Measurements from ENCODE around the gene GLIS2.

GLIS2 gene

DNA sequence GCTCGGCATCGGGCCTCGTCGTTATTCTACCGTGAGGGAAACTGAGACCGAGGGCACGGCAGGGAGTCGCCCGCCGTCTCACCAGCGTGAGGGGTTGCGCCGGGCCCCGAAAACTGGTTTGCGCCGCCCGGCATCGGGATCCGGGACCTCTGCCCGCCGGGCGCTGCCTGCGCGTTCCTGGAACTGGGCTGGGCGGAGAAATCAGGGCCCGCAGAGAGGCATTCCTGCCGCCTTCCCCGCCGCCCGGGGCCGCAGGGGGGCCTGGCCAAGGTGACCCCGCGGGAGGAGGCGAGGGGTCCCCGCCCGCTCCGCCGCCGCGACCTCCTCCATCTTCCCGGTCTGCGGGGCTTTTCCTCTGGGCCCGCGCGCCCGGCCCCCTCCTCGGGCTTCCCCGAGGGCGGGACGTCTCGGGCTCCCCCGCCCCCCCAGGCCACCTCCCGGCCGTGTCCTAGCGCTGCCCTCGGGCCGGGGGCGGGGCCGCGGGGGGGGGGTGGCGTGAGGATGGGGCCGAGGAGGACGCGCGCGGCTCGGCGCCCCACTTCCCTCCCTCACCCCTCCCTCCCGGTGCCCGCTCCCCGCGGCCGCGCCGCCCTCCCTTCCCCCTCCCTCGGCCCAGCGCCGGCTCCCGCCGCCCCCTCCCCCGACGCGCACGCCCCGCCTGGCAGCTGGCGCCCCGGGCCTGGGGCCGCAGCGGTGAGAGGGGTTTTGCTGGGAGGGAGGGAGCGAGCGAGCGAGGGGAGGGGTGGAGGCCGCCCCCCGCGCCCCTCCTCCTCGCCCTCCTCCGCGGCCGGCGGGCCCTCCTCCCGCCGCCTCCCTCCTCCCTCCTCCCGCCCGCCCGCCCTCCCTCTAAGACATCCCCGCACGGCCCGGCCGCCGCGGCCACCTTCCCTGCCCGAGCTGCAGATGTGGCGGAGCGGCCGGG is at the start of gene GLIS2:
Gene GLIS2 (plus strand): TSS at position 882 of the 922 bp plus-strand sequence. CDS start 16,214 bp downstream, outside the sequence.
- DNase-seq, result peak; percentile 44 to 68

DNA sequence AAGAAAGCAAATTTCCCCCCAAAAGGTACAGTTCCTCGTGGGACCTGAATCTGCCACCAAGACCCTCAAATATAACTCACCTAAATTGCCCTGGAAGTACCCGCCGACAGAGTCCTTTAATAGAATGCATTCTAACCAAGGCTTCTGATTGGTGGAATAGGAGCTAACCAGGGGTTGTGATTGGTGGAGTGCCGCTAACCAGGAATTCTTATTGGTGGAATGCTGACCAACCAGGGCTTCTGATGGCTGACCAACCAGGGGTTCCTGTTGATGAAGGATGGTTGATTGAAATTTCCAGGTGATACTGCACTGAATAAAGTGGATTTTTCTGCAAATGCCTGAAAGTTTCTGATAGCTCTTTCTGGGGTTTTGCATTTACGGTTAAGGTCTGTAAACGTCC is 49.5 kb upstream of the GLIS2 start:
- peak; percentile 48 to 68 for DNase-seq

DNA sequence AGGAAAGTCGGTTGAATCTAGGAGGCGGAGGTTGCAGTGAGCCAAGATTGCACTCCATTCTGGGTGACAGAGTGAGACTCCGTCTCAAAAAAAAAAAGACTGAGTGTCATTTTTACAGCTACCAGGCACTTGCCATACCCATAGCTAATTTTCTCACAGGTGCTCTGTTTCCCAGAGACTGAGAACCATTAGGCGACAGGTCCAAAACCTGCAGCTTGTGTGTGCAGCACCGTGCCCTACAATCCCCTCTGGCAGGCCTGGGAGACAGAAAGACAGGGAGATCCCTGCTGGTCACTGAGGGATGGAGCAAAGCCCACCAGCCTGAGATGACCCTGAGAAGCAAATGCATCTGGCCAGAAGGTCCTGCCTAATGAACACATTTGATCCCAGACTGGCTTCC is 45.8 kb upstream of the GLIS2 start:
- no peak for DNase-seq

DNA sequence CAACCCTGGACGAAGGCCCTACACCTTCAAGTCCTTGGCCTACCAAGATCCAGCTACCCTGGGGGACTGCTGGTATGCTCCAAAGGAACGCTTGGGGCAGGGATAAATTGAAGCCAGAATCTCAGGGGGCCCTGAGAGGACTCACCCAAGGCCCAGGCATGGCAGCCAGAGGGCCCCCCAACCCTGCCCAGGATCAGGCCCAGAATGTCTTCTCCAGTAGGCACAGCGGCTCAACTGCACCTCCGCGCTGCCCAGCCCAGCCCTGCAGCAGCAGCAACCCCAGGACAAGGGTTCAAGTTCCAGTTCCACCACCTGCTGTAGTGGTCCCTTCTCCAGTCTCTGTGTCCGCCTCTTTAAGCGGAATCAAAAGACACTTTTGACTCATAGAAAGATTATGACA is 45.3 kb upstream of the GLIS2 start:
- DNase-seq, result no peak

DNA sequence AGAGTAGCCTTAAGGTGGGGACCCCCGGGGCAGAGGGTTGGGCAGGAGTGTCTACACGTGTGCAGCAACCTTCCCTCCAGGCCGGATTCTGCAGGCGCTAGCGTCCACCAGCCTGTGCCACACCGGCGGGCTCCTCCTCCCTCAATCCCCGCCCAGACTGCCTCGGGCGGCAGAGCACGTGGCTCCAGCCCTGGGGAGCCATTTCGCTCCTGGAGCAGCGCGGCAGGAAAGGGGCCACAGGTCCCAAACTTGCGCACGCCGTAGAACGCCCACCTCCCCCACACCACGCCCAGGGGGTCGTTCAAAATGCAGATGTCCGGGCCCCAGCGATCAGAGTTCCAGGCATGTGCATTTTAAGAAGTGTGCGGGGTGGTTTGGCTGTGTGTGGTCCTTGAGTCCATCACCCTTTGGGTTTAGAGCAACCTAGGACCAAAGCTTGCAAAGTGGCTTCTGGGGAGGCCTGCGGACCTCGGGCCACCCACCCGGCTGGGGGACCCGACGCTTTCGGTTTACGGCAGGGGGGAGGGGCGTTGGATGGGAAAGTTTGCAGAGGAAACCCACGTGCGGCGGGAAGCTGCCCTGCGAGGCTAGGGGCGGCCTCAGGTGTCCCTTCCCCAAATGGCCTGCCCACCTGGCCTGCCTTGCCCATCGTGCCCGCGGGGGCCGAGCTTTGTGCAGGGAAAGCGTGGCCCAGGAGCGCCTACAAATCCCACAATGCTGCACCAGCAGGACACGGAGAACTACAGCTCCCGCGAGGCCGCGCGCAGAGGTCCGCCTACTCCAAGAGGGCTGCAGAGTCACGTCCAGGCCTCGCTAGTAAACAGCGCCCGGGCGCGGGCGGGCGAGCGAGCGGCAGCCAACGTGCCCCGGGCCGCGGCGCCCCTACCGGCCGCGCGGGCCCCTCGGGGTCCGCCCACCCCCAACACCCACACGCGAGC is 44.4 kb upstream of the GLIS2 start:
- DNase-seq, result peak; percentile 91 to 96

DNA sequence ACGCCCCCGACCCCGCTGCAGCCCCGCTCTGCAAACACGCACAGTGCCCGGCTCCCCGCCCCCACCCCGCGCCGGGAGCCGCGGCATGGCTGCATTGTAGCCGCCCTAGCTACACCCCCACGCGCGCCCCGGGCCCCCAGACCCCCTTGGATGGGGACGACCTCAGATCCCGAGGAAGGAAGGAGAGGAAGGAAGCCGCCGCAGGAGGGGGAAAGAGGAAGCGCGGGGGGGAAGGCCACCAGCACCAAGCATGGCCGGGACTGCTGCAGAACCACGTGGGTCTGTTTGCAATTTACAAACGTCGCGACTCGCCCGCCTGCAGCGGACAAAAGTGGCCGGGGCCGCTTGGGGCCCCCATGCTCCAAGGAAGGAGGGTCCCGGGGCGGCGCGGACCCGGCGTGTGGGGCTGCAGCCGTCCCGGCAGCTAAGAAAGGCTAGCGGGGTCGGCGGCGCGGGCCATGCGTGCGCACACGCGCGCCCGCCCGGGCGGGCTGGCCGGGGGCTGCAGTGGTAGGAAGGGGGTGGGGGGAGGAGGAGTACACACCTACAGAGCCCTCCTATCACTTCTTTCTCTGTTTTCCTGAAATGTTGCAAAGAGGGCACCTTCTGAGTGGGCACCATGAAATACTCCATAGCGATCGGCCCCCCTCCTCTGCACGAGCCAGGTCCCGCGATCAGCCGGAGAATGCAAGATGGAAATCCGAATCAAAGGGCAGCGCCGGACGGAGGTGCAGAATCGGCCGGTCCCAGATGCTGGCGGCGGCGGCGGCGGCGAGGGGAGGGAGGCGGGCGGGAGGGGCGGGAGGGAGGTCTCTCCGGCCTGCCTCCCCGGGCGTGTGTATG is 43.5 kb upstream of the GLIS2 start:
- peak; percentile 71 to 73 for DNase-seq

DNA sequence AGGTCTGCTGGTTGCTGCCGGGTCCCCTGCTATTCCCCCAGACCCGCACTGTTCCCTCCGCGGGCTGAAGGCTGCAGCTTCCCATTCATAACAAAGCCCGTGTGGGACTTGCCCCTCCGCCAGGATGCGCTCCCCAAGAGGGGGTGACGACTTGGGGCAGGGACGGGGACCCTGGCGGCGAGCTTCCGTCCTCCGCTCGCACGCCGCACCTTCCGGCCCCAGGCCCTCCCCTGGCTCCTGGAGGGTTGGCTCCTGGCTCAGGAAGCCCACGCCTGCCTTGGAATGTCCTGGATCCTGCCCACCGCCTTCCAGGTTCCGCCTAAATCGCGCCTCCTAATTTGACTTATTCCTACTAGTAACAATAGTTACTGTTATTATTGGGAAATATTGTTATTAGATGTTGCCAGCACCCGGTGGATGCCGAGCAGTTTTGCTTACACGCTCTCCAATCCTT is 42.0 kb upstream of the GLIS2 start:
- no peak for DNase-seq

DNA sequence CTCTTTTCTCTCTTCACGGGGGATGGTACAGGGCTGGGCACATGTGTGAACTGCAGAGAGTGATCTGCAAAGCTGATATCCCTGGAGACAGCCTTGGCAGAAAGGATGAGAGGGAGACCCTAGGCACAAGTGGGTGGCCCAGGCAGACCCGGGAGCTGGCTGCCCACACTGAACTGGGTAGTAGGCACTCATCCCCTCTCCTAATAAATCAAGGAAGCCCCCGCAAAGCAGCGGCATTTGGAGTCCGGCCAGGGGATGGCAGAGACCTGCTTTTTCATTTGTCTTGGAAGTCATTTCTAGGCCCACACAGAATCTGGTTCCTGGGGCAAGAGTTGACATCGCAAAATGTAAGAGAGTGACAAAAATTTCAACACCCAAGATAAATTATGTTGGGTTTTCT is 40.0 kb upstream of the GLIS2 start:
- DNase-seq, result no peak

DNA sequence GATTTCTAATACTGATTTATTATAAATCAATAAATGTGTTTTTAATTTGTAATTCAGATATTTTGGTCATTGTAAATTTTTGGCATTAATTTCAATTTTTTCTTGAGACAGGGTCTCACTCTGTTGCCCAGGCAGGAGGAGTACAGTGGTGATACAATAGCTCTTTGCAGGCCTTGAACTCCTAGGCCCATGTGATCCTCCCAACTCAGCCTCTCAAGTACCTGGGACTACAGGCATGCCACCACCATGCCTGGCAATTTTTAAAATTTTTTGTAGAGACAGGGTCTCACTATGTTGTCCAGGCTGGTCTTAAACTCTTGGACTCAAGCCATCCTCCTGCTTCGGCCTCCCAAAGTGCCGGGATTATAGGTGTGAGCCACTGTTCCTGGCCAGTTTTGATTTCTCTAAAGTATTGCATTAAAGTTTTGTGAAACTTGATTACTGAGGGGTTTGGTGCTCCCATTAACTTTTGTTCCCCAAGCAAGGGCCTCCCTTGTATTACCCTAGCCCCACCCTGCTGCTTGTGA is 37.8 kb upstream of the GLIS2 start:
- DNase-seq, result no peak

DNA sequence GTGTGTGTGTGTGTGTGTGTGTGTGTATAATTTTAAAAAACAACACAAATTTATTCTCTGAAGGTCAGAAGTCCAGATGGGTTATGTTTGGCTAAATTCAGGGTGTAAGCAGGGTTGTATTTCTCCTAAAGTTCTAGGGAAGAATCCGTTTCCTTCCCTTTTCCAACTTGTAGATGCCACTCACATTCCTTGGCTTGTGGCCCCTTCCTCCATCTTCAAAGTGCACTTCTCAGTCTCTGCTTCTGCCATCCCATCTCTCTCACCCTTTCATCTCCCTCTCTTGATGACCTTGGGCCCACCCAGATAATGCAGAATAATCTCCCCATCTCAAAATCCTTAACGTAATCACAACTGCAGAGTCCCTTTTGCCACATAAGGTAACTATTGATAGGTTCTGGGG is 35.2 kb upstream of the GLIS2 start:
- no peak for DNase-seq

DNA sequence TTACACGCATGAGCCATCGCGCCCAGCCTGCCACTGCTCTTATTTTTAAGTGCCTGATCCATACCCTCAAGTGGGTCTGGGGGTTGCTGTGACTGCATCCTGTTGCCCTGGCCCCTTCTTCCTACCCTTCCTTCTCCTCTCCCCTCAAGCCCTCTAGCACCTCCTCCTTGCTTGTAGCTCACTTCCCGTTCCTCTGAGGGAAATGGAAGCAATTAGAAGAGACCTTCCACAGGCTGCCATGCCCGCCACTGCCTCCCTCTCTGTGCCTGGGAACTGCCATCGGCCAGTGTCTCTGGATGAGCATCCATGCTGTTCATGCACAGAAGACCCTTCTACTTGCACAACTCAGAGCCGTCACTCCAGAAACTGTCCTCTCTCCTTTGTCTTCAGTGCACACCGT is 32.4 kb upstream of the GLIS2 start:
- no peak for DNase-seq

DNA sequence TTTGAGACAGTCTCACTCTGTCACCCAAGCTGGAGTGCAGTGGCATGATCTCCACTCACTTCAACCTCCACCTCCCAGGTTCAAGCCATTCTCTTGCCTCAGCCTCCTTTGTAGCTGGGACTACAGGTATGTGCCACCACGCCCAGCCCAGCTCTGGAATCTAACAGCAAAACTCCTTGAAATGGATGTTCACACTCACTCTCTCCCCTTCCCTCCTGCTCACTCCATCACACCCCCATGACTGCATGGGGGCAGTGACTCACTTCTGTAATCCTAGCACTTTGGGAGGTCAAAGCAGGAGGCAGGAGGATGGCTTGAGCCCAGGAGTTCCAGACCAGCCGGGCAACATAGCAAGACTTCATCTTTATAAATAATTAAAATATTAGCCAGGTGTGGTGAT is 31.9 kb upstream of the GLIS2 start:
- DNase-seq, result no peak

DNA sequence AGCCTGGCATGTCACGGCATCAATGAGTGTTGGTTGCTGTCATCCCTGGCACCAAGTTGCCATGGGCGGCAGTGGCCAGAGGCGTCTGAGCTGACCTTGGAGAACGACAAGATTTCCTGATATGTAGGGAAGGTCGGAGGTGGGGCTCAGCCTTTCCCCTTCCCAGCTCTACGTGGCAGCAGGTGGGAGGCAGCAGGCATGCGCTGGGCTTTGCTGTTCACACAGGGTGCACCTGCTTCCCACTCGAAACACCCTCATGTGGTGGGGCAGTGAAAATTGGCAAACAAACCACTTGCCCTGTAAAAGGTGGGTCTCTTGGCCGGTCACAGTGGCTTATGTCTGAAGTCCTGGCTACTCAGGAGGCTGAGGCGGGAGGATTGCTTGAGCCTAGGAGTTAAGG is 30.7 kb upstream of the GLIS2 start:
- DNase-seq, result peak in 1 of 2 experiments; percentile 23

DNA sequence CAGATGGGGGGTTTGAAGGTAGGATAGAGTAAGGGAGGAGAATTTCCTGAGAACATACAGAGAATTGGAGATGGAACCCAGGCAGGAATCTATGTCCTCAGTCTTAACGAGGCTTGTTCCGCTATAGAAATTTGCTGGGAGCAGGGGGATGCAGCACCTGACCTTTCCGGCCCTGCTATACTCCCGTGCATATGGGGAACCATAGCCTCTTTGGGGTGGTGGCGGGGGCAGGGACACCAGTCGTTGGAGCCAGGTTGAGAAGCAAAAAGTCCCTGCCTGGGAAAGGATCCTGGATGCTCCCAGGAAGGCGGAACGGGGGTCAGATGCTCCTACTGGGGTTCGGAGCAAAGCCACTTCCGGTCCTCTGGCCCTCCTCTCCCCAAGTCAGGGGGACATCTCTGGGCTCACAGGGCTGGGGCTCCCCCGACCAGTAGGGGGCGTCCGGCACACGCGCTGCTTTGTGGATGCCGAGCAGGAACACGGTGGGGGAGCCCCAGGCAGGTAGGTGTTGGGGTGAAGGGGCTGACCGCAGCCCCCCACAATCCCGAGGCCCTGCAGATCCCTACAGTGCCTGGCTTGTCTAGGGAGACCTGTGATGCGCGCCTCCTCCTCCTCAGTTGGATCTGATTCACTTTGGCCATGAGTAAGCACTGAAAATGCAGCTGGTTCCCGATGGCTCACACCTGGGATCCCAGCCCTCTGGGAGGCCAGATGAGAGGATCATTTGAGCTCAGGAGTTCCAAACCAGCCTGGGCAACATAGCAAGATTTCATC is 27.5 kb upstream of the GLIS2 start:
- DNase-seq, result peak; percentile 51 to 66

DNA sequence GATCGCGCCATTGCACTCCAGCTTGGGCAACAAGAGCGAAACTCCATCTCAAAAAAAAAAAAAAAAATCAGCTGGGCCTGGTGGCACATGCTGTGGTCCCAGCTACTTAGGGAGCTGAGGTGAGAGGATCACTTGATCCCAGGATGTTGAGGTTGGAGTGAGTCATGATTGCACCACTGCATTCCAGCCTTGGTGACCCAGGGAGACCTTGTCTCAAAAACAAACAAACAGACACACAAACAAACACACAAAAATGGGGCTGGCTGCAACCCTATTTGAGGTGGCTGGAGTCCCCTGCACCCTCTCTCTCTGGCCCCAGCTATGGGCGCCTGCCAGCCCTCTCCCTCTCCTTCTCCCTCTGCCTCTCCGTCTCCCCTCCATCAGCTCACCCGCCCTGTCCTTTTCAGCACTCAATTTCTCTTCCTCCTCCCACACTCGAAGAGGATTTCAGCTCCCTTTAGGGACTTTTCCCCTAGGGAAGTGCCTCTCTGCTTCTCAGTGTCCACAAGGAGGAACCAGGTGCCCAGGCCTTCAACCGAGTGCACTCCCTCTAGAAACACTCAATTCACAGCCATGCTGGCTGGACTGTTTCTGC is 25.5 kb upstream of the GLIS2 start:
- DNase-seq, result peak in 1 of 2 experiments; percentile 33

DNA sequence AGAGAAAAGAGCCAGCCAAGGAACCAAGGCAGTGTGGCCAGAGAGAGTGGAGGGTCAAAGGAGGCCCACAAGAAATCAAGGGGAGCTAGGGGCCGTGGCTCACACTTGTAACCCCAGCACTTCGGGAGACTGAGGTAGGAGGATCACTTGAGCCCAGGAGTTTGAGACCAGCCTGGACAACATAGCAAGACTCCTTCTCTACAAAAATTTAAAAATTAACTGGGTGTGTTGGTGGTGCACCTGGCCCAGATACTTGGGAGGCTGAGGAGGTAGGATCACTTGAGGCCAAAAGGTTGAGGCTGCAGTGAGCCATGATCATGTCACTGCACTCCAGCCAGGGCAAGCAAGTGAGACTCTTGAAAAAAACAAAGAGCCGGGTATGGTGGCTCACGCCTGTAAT is 24.2 kb upstream of the GLIS2 start:
- no peak for DNase-seq

DNA sequence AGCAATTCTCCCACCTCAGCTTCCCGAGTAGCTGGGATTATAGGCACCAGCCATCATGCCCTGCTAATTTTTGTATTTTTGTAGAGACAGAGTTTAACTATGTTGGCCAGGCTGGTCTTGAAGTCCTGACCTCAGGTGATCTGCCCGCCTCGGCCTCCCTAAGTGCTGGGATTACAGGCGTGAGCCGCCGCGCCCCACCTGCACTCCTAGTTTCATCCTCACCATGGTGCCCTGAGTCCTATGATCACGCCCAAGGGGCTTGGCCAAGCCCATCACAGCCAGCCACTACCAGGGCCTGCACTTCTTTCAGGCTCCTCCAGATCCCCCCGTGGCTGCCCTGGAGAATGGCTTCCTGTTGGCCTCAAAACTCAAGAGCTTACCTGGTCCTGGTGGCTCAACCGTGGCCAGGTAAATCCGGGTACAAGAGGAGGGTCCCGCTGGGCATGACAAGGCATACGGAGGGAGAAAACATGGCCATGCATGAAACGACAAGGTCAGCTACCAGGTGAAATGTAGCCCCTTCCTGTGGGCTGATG is 22.6 kb upstream of the GLIS2 start:
- no peak for DNase-seq

DNA sequence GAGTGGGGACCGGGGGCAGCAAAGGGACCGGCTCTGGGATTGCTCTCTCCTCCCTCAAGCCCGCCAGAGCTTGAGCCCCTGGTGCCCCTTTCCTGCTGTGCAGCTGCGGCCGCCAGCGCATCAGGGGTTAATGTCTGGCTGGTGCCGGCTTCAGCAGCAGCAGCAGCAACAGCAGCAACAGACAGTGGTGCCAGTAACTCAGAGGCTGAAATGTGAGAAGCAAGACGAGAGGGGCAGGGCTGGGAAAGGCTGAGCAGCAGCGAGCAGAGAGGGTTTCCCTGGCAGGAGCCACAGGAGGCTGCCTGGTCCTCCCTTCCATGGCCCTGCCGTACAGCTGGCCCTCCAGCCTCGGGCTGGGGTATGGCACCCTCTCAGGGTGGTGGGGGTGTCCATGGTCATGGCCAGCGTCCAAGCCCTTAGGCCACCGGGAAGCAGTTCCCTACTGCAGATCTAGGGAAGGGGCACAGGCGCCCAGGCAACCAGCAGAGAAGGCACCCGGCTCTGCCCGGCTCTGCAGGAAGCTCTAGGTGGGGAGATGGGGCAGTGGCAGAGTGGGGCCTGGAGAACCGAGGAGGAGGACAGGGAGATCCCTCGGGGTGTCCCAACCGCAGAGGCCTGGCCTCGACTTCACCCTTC is 21.9 kb upstream of the GLIS2 start:
- DNase-seq, result peak; percentile 60 to 71

DNA sequence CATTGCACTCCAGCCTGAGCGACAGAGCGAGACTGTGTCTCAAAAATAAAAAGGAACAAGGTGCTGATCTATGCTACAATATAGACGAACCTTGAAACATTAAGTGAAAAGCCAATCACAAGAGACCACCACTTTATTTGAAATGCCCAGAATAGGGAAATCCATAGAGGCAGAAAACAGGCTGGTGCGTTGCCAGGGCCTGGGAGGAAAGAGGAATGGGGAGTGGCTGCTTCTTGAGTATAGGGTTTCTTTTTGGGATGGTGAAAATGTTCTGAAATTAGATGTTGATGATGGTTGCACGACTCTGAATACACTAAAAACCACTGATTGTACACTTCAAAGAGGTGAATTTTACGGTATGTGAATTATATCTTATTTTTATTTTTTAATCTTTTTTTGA is 20.3 kb upstream of the GLIS2 start:
- DNase-seq, result no peak

DNA sequence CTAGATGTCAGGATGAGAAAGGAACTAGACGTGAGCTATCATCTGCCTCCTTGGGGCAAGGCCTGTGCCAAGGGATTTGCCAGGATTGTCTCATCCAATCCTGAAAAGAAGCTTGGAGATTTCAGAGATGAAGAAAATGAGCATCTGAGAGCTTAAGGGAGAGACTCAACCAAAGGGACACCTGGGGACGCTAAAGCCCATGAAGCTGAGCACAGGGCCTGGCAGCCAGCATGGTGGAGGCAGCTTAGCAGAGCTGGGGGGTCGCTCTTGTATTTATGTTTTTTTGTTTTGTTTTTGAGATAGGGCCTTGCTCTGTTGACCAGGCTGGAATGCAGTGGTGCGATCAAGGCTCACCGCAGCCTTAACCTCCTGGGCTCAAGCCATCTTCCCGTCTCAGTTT is 18.4 kb upstream of the GLIS2 start:
- DNase-seq, result no peak

Measured in NCI-H524 (cell line).